ENCODE data around the gene GRM4. TPM values are rescaled to one million over a fixed set of nuclear protein-coding genes. Genes with fewer than 3 reads are reported as not detected.

GRM4 gene
- total and polyA plus RNA-seq, 9 of the 15 experiments (the other 6 are each of a cell fraction or from before 2014, with no cell fraction given), result 0.18 TPM; not detected in 8

DNA sequence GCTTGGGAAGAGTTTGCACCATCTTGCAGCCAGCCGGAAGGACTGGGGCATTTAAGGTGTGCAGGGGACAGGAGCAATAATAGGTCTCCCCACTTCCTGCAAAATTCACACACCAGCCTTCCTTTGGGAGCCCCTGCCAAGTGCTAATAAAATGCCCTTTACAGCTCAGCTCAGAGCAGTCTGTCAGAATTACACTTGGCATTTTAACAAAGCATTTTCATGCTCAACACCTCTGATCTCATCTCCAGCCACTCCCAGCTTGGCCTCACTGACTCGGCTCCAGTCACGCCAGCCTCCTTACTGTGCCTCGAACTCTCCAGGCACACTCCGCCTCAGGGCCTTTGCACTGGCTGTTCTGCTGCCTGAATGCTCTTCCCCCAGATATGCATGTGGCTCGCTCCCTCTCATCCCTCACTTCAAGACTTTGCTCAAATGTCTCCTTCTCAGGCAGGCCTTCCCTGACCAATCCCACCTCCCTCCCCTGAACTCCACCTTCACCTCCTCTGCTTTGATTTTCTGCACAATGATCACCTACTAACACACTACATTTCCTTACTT is 43.7 kb downstream of the GRM4 start (continued):
- TF ChIP-seq, protein P1, sequence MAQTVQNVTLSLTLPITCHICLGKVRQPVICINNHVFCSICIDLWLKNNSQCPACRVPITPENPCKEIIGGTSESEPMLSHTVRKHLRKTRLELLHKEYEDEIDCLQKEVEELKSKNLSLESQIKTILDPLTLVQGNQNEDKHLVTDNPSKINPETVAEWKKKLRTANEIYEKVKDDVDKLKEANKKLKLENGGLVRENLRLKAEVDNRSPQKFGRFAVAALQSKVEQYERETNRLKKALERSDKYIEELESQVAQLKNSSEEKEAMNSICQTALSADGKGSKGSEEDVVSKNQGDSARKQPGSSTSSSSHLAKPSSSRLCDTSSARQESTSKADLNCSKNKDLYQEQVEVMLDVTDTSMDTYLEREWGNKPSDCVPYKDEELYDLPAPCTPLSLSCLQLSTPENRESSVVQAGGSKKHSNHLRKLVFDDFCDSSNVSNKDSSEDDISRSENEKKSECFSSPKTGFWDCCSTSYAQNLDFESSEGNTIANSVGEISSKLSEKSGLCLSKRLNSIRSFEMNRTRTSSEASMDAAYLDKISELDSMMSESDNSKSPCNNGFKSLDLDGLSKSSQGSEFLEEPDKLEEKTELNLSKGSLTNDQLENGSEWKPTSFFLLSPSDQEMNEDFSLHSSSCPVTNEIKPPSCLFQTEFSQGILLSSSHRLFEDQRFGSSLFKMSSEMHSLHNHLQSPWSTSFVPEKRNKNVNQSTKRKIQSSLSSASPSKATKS (CRISPR knock-in tag; IDR thresholded peaks at IDR 0.05), result no peak
- TF ChIP-seq, protein P2, sequence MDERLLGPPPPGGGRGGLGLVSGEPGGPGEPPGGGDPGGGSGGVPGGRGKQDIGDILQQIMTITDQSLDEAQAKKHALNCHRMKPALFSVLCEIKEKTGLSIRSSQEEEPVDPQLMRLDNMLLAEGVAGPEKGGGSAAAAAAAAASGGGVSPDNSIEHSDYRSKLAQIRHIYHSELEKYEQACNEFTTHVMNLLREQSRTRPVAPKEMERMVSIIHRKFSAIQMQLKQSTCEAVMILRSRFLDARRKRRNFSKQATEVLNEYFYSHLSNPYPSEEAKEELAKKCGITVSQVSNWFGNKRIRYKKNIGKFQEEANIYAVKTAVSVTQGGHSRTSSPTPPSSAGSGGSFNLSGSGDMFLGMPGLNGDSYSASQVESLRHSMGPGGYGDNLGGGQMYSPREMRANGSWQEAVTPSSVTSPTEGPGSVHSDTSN (CRISPR knock-in tag; IDR thresholded peaks at IDR 0.05; ENCODE audit: low read depth), result no peak
- TF ChIP-seq, protein P2 (tag; conservative IDR thresholded peaks at IDR 0.05; ENCODE audit: low read depth), result no peak
- TF ChIP-seq, protein P3, sequence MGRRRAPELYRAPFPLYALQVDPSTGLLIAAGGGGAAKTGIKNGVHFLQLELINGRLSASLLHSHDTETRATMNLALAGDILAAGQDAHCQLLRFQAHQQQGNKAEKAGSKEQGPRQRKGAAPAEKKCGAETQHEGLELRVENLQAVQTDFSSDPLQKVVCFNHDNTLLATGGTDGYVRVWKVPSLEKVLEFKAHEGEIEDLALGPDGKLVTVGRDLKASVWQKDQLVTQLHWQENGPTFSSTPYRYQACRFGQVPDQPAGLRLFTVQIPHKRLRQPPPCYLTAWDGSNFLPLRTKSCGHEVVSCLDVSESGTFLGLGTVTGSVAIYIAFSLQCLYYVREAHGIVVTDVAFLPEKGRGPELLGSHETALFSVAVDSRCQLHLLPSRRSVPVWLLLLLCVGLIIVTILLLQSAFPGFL (CRISPR knock-in tag; IDR thresholded peaks at IDR 0.05), result no peak
